HCT116 (cell line): ENCODE results near the gene FSCN2. TPM values are rescaled to one million over a fixed set of nuclear protein-coding genes. Genes with fewer than 3 reads are reported as not detected.

ENCODE experiments used
- ATAC-seq: fragments of 200-7000 bp; cut with Tn5 transposase; 2 replicates; pipeline ENCODE4 v1.9.1; 2020; ENCODE audit warnings: mild to moderate bottlenecking, moderate library complexity
- BruUV-seq: library from RNA; stranded (reverse); fragments of 400-500 nt; replicated peaks from 2 replicates; lab custom pipeline; 2021; lab: Mats Ljungman, UMichigan
- CTCF ChIA-PET: fragments of 300-600 bp; sonication (Branson Sonifier 250); formaldehyde crosslinking; loops from one replicate; lab custom pipeline; 2021; ENCODE audit warnings: antibody characterized with exemption; lab: Charles Lee
- POLR2A ChIA-PET: fragments of 300-600, 350-600 bp; sonication (Branson Sonifier 250); formaldehyde crosslinking; loops from one replicate; lab custom pipeline; 2021; ENCODE audit warnings: antibody characterized with exemption; lab: Charles Lee
- RAD21 ChIA-PET, 2 experiments: fragments of 300-600 bp; sonication (Branson Sonifier 250); formaldehyde crosslinking; loops; one replicate each; lab custom pipeline; 2023; ENCODE audit warnings: low total read pairs in 2 of 2; ENCODE audit not compliant: uncharacterized antibody in 2 of 2, unreplicated experiment in 2 of 2, low non-redundant PET in 1 of 2; lab: Charles Lee
- DNase-seq: peaks from one replicate; pipeline ENCODE4 v3.0.0-alpha.2; 2010; ENCODE audit warnings: low read depth, low spot score
- H2AFZ ChIP-seq: fragments of 200-600 bp; shearing (Covaris generic), sonication (generic); 2 replicates; pipeline ENCODE4 v1.6.1; 2017; ENCODE audit warnings: low read depth, mixed run types, mixed read lengths, antibody characterized with exemption, low read length; ENCODE audit not compliant: poor library complexity, severe bottlenecking
- H3K27ac ChIP-seq: 2 replicates; pipeline ENCODE4 v1.5.1; 2012; ENCODE audit warnings: low read depth, low read length
- H3K27me3 ChIP-seq: fragments of 200-600 bp; sonication (generic); 2 replicates; pipeline ENCODE4 v1.6.1; 2016; ENCODE audit warnings: mixed run types, low read length, mixed read lengths; ENCODE audit not compliant: insufficient read depth
- H3K36me3 ChIP-seq, 2 experiments: fragments of 200-500 bp in 1 of 2; fragments of 200-600 bp in 1 of 2; sonication (Bioruptor generic) in 1 of 2; sonication (generic) in 1 of 2; 2 replicates each; pipeline versions ENCODE4 v1.5.1 to v1.6.1; 2014 to 2016; ENCODE audit warnings: low read length in 2 of 2, inconsistent platforms in 1 of 2, mixed read lengths in 1 of 2, mixed run types in 1 of 2; ENCODE audit not compliant: insufficient read depth in 2 of 2, control insufficient read depth in 1 of 2
- H3K4me1 ChIP-seq, 2 experiments: fragments of 200-600 bp in 1 of 2; sonication (generic) in 1 of 2; 2 replicates each; pipeline versions ENCODE4 v1.5.1 to v1.6.1; 2012 to 2017; ENCODE audit warnings: low read length in 2 of 2, inconsistent platforms in 1 of 2, mild to moderate bottlenecking in 1 of 2, mixed read lengths in 1 of 2, mixed run types in 1 of 2, moderate library complexity in 1 of 2; ENCODE audit not compliant: insufficient read depth in 2 of 2, control insufficient read depth in 1 of 2
- H3K4me2 ChIP-seq: fragments of 200-600 bp; sonication (generic); 2 replicates; pipeline ENCODE4 v1.6.1; 2017; ENCODE audit warnings: mixed run types, low read length, mixed read lengths
- H3K4me3 ChIP-seq, 2 experiments: fragments of 200-600 bp in 1 of 2; sonication (generic) in 1 of 2; replicated peaks in 1 of 2; 2 replicates each; pipeline ENCODE4 v1.5.1; 2011 to 2016; ENCODE audit warnings: low read length in 2 of 2, control low read depth in 1 of 2, low read depth in 1 of 2, mild to moderate bottlenecking in 1 of 2, mixed read lengths in 1 of 2, mixed run types in 1 of 2
- H3K79me2 ChIP-seq: fragments of 200-600 bp; sonication (generic); 2 replicates; pipeline ENCODE4 v1.6.1; 2017; ENCODE audit warnings: mild to moderate bottlenecking, mixed run types, low read length, moderate library complexity, mixed read lengths; ENCODE audit not compliant: insufficient read depth
- H3K9ac ChIP-seq: fragments of 200-600 bp; sonication (generic); 2 replicates; pipeline ENCODE4 v1.6.1; 2016; ENCODE audit warnings: low read length, mixed read lengths
- H3K9me2 ChIP-seq: fragments of 200-600 bp; sonication (generic), shearing (Covaris generic); 2 replicates; pipeline ENCODE4 v1.6.1; 2017; ENCODE audit warnings: mixed run types, mild to moderate bottlenecking, moderate library complexity; ENCODE audit not compliant: insufficient read depth
- H3K9me3 ChIP-seq, 2 experiments: fragments of 200-500 bp in 1 of 2; fragments of 200-600 bp in 1 of 2; sonication (Bioruptor generic) in 1 of 2; sonication (generic) in 1 of 2; 2 replicates each; pipeline ENCODE4 v1.6.1; 2014 to 2017; ENCODE audit warnings: low read length in 2 of 2, mixed read lengths in 2 of 2, inconsistent platforms in 1 of 2, low read depth in 1 of 2, mild to moderate bottlenecking in 1 of 2, mixed run types in 1 of 2, moderate library complexity in 1 of 2; ENCODE audit not compliant: control insufficient read depth in 1 of 2, insufficient read depth in 1 of 2
- H4K20me1 ChIP-seq: fragments of 200-600 bp; sonication (generic), shearing (Covaris generic); 2 replicates; pipeline ENCODE4 v1.6.1; 2017; ENCODE audit warnings: mixed run types, mild to moderate bottlenecking, moderate library complexity; ENCODE audit not compliant: insufficient read depth
- CTCF ChIP-seq, 3 experiments: fragments of 200-600 bp in 1 of 3; sonication (generic) in 1 of 3; IDR thresholded peaks in 2 of 3; conservative IDR thresholded peaks in 1 of 3; 2 replicates each; pipeline ENCODE4 v1.5.1; 2012 to 2017; ENCODE audit warnings: low read depth in 2 of 3, low read length in 2 of 3, antibody characterized with exemption in 1 of 3, borderline replicate concordance in 1 of 3, control low read depth in 1 of 3, mild to moderate bottlenecking in 1 of 3, mixed read lengths in 1 of 3, mixed run types in 1 of 3, moderate library complexity in 1 of 3; ENCODE audit not compliant: insufficient read depth in 1 of 3
- SRF ChIP-seq: IDR thresholded peaks from 2 replicates; pipeline ENCODE4 v1.6.1; 2012; ENCODE audit warnings: low read depth
- intact Hi-C: fragments of 100-400 bp; cut with micrococcal nuclease; formaldehyde crosslinking; loops from 2 replicates; pipeline ENCODE4 v1.10.0; 2022
- total RNA-seq: library from RNA; stranded (reverse); gene quantifications from one replicate; pipeline ENCODE4 v1.2.1, GENCODE V29; 2021; ENCODE audit not compliant: unreplicated experiment

FSCN2 gene
- total RNA-seq, 1 experiment from 2014 or later, result 10.1 TPM

- no peak for DNase-seq
- Histone ChIP-seq H3K9ac (0 out of 2 replicates have a peak overlapping the region, but pooled peaks have one; percentile 14), H3K27me3 (no peaks in the 10 kb centered on the region), H3K9me3 (no peaks in the 10 kb centered on the region), H3K79me2 (no peaks in the 10 kb centered on the region), H4K20me1 (no peaks in the 10 kb centered on the region)
- ATAC-seq, result no peak
- TF ChIP-seq SRF (no peak), CTCF (IDR thresholded peaks at IDR 0.05 in 2 of 3, conservative IDR thresholded peaks at IDR 0.05 in 1 of 3; ENCODE audit: borderline replicate concordance in 1 of 3, insufficient read depth in 1 of 3, low read depth in 2 of 3, low read length in 2 of 3) (no peak)
- TF ChIP-seq, all 23 proteins: peak for 0
- Histone ChIP-seq H3K4me2 (peak overlapping the region; percentile 39), H3K4me3 (no peak overlapping the region), H3K27ac (no peak overlapping the region), H2AFZ (no peak overlapping the region), H3K36me3 (no peaks in the 10 kb centered on the region), H3K9me2 (no peaks in the 10 kb centered on the region), H3K4me1 (peaks cover 6 to 23% of the 10 kb centered on the region in 2 experiments)
- POLR2A ChIA-PET, result no interaction called here
- intact Hi-C loops, result no loop called here
- no TSS peak for BruUV-seq
- CTCF ChIA-PET, result interaction anchor here (1.0 to 1.2 kb wide), 2 partner anchors 39 to 188 kb away, joined by 3 to 5 read pairs; no protein-coding TSS in a partner anchor
- RAD21 ChIA-PET, result interaction anchor here in 1 of 2 experiments (0.6 kb wide), 1 partner anchor 78 kb away, joined by 3 read pairs; no protein-coding TSS in a partner anchor
These were observed 48.8 kb upstream of the FSCN2 start for GRCh38 chr17:81479175-81480071.
